HepG2 (cell line): ENCODE data around the gene SEC14L2.

ENCODE experiments used
- FOXJ3 ChIP-seq: sonication (generic); formaldehyde crosslinking; IDR thresholded peaks from 2 replicates; pipeline ENCODE4 v1.4.0; 2020; ENCODE audit warnings: missing genetic modification reagents, mild to moderate bottlenecking, borderline replicate concordance
- HOXA7 ChIP-seq: sonication (generic); formaldehyde crosslinking; IDR thresholded peaks from 2 replicates; pipeline ENCODE4 v1.8.1; 2022; ENCODE audit warnings: mild to moderate bottlenecking, missing genetic modification reagents, moderate library complexity
- JUNB ChIP-seq: sonication (generic); formaldehyde crosslinking; IDR thresholded peaks from 2 replicates; pipeline ENCODE4 v1.8.0; 2022; ENCODE audit warnings: missing genetic modification reagents, mild to moderate bottlenecking, borderline replicate concordance
- KDM3A ChIP-seq: IDR thresholded peaks from 2 replicates; pipeline ENCODE4 v1.6.1; 2018; ENCODE audit warnings: low read depth, missing compliant biosample characterization
- MYNN ChIP-seq: sonication (generic); formaldehyde crosslinking; IDR thresholded peaks from 2 replicates; pipeline ENCODE4 v1.4.0; 2020; ENCODE audit warnings: mild to moderate bottlenecking, low read depth, missing genetic modification reagents
- POLR2G ChIP-seq: fragments of 200-400 bp; formaldehyde crosslinking; IDR thresholded peaks from 2 replicates; pipeline ENCODE4 v1.6.1; 2018; ENCODE audit warnings: mild to moderate bottlenecking, low read depth, low read length, moderate library complexity
- RAD21 ChIP-seq: fragments of 450-650 bp; formaldehyde crosslinking; IDR thresholded peaks from 2 replicates; pipeline ENCODE4 v1.5.0; 2020; ENCODE audit warnings: mild to moderate bottlenecking
- SALL2 ChIP-seq: sonication (generic); formaldehyde crosslinking; IDR thresholded peaks from 2 replicates; pipeline ENCODE4 v1.8.1; 2023; ENCODE audit warnings: mild to moderate bottlenecking, missing genetic modification reagents, inconsistent platforms
- SP2 ChIP-seq: sonication (generic); formaldehyde crosslinking; IDR thresholded peaks from 2 replicates; pipeline ENCODE4 v1.5.1; 2020; ENCODE audit warnings: mild to moderate bottlenecking, missing genetic modification reagents
- ZSCAN12 ChIP-seq: sonication (generic); formaldehyde crosslinking; IDR thresholded peaks from 2 replicates; pipeline ENCODE4 v1.9.0; 2021; ENCODE audit warnings: mild to moderate bottlenecking, missing genetic modification reagents
- TF ChIP-seq, protein P1 (sequence below): IDR thresholded peaks from 2 replicates; pipeline ENCODE4 v1.6.1; 2016; ENCODE audit warnings: missing compliant biosample characterization, missing genetic modification reagents, borderline replicate concordance
- TF ChIP-seq, protein P2 (sequence below): sonication (generic); formaldehyde crosslinking; IDR thresholded peaks from 2 replicates; pipeline ENCODE4 v1.4.0; 2020; ENCODE audit warnings: missing genetic modification reagents
- TF ChIP-seq, protein P3 (sequence below): IDR thresholded peaks from 2 replicates; pipeline ENCODE4 v1.6.1; 2012; ENCODE audit warnings: inconsistent platforms

DNA sequence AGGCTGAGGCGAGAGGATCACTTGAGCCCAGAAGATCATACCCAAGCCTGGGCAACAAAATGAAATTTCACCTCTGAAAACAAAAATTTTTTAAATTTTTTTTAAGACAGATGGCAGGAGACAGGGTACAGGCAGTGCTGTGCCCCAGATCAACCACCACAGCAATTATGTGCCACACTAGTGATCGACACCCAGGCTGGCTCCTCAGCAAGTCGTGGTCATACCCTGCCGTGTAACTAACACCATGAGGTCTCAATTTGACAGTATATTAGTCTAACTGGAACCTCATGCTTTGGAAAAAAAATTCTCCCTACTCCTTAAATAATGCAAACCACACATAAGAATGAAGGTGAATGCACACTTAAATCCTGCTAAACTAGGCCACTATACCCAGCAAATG lies 48.4 kb upstream of the SEC14L2 start:
- TF ChIP-seq, protein P1, sequence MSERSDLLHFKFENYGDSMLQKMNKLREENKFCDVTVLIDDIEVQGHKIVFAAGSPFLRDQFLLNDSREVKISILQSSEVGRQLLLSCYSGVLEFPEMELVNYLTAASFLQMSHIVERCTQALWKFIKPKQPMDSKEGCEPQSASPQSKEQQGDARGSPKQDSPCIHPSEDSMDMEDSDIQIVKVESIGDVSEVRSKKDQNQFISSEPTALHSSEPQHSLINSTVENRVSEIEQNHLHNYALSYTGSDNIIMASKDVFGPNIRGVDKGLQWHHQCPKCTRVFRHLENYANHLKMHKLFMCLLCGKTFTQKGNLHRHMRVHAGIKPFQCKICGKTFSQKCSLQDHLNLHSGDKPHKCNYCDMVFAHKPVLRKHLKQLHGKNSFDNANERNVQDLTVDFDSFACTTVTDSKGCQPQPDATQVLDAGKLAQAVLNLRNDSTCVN (CRISPR knock-in tag) = no peak
- TF ChIP-seq JUNB (CRISPR knock-in tag) (no peak), FOXJ3 (no peak), SP2 (CRISPR knock-in tag) (no peak), HOXA7 (CRISPR knock-in tag) (no peak), MYNN (no peak), SALL2 (no peak), KDM3A (CRISPR knock-in tag) (no peak), ZSCAN12 (CRISPR knock-in tag) (no peak), POLR2G (no peak), RAD21 (CRISPR knock-in tag) (no peak)
- TF ChIP-seq, protein P2, sequence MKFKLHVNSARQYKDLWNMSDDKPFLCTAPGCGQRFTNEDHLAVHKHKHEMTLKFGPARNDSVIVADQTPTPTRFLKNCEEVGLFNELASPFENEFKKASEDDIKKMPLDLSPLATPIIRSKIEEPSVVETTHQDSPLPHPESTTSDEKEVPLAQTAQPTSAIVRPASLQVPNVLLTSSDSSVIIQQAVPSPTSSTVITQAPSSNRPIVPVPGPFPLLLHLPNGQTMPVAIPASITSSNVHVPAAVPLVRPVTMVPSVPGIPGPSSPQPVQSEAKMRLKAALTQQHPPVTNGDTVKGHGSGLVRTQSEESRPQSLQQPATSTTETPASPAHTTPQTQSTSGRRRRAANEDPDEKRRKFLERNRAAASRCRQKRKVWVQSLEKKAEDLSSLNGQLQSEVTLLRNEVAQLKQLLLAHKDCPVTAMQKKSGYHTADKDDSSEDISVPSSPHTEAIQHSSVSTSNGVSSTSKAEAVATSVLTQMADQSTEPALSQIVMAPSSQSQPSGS (CRISPR knock-in tag) = no peak
- TF ChIP-seq, protein P3, sequence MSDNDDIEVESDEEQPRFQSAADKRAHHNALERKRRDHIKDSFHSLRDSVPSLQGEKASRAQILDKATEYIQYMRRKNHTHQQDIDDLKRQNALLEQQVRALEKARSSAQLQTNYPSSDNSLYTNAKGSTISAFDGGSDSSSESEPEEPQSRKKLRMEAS = no peak
